ENCODE data around the gene WRAP73. TPM values are rescaled to one million over a fixed set of nuclear protein-coding genes. Genes with fewer than 3 reads are reported as not detected.

Gene WRAP73
- total and polyA plus RNA-seq, 9 of the 15 experiments (the other 6 are each of a cell fraction or from before 2014, with no cell fraction given): 4.3 to 51.8 (median 30.1) TPM

DNA sequence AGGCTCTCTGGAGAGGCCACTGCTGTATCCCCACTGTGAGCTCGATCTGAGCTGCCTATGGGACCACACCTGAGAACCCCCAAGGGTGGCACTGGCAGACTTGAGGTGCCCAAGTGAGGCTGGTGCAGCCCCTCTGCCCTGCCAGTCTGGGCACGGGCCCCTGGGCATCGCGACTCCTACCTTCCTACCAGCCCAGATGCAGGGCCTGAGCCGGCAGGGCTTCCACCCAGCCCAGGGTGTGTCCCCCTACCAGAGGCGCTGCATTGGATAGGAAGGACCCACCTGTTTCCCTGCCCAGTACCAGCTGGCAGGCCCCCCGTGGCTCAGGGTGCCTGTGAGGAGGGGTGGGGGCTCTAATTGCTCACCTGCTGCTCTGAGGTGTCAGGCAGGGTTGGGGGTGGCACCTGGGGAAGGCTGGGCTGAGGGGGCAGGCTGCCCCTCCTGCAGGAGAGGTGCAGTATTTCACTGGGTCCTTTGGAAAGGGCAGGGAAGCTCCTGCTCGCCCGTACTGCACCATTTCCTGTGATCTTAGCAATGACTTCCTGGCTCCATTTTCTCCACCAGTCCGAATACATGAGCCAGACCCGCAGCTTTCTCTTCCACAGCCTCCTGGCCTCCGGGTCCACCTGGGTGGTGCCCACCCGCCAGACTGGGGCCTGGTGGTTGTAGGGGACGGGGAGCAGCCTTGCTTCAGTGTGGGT is 14.2 kb upstream of the WRAP73 start:
- Histone ChIP-seq H3K4me2 (ENCODE audit: insufficient read depth, low read length) (no peak overlapping the region), H3K9me1 (ENCODE audit: control insufficient read depth, insufficient read depth, low read length) (no peaks in the 10 kb centered on the region), H3K36me3 (ENCODE audit: control insufficient read depth, insufficient read depth, low read length) (no peaks in the 10 kb centered on the region), H3K9ac (ENCODE audit: insufficient read depth in 1 of 2, low read depth in 2 of 2, low read length in 2 of 2) (no peak overlapping the region), H3K4me3 (no peak overlapping the region), H2AFZ (ENCODE audit: low read depth, low read length) (no peak overlapping the region), H3K4me1 (replicated peaks in 1 of 2; ENCODE audit: control insufficient read depth in 2 of 2, insufficient read depth in 2 of 2, low read length in 2 of 2) (peaks cover 3 to 18% of the 10 kb centered on the region in 2 experiments; a peak in 3 of 5 replicates), H3K79me2 (ENCODE audit: control insufficient read depth, insufficient read depth, low read length) (no peaks in the 10 kb centered on the region), H3K27me3 (ENCODE audit: control insufficient read depth in 2 of 2, insufficient read depth in 2 of 2, low read length in 2 of 2) (peaks cover 11 to 44% of the 10 kb centered on the region in 2 experiments), H3K27ac (ENCODE audit: extremely low read depth, low read depth, low read length) (no peak overlapping the region), H4K20me1 (replicated peaks; ENCODE audit: control insufficient read depth, insufficient read depth, low read length) (peaks cover 8% of the 10 kb centered on the region; the same call in 1 of the 2 replicates), H3K9me3 (replicated peaks; ENCODE audit: control insufficient read depth, insufficient read depth, low read depth, low read length) (no peaks in the 10 kb centered on the region)
- FAIRE-seq: no peak
- TF ChIP-seq TAL1 (IDR thresholded peaks at IDR 0.05) (no peak), SIRT6 (IDR thresholded peaks at IDR 0.05; ENCODE audit: low read depth, low read length) (no peak), IFI16 (CRISPR knock-in tag; IDR thresholded peaks at IDR 0.05) (no peak), ZNF146 (CRISPR knock-in tag; IDR thresholded peaks at IDR 0.05; ENCODE audit: unreplicated experiment) (no peak), BACH1 (tag; IDR thresholded peaks at IDR 0.05) (no peak), CBX5 (IDR thresholded peaks at IDR 0.05; ENCODE audit: borderline replicate concordance, low read depth) (no peak), NBN (IDR thresholded peaks at IDR 0.05; ENCODE audit: low read depth) (no peak), PCBP1 (IDR thresholded peaks at IDR 0.05; ENCODE audit: low read depth, low read length, poor library complexity, severe bottlenecking) (no peak), NFE2L1 (tag; IDR thresholded peaks at IDR 0.05; ENCODE audit: borderline replicate concordance, low read depth) (no peak)
- TF ChIP-seq, protein P1, sequence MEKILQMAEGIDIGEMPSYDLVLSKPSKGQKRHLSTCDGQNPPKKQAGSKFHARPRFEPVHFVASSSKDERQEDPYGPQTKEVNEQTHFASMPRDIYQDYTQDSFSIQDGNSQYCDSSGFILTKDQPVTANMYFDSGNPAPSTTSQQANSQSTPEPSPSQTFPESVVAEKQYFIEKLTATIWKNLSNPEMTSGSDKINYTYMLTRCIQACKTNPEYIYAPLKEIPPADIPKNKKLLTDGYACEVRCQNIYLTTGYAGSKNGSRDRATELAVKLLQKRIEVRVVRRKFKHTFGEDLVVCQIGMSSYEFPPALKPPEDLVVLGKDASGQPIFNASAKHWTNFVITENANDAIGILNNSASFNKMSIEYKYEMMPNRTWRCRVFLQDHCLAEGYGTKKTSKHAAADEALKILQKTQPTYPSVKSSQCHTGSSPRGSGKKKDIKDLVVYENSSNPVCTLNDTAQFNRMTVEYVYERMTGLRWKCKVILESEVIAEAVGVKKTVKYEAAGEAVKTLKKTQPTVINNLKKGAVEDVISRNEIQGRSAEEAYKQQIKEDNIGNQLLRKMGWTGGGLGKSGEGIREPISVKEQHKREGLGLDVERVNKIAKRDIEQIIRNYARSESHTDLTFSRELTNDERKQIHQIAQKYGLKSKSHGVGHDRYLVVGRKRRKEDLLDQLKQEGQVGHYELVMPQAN (IDR thresholded peaks at IDR 0.05; ENCODE audit: borderline replicate concordance): no peak
- TF ChIP-seq, protein P2, sequence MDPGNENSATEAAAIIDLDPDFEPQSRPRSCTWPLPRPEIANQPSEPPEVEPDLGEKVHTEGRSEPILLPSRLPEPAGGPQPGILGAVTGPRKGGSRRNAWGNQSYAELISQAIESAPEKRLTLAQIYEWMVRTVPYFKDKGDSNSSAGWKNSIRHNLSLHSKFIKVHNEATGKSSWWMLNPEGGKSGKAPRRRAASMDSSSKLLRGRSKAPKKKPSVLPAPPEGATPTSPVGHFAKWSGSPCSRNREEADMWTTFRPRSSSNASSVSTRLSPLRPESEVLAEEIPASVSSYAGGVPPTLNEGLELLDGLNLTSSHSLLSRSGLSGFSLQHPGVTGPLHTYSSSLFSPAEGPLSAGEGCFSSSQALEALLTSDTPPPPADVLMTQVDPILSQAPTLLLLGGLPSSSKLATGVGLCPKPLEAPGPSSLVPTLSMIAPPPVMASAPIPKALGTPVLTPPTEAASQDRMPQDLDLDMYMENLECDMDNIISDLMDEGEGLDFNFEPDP (CRISPR knock-in tag; IDR thresholded peaks at IDR 0.05): no peak
- TF ChIP-seq, protein P3, sequence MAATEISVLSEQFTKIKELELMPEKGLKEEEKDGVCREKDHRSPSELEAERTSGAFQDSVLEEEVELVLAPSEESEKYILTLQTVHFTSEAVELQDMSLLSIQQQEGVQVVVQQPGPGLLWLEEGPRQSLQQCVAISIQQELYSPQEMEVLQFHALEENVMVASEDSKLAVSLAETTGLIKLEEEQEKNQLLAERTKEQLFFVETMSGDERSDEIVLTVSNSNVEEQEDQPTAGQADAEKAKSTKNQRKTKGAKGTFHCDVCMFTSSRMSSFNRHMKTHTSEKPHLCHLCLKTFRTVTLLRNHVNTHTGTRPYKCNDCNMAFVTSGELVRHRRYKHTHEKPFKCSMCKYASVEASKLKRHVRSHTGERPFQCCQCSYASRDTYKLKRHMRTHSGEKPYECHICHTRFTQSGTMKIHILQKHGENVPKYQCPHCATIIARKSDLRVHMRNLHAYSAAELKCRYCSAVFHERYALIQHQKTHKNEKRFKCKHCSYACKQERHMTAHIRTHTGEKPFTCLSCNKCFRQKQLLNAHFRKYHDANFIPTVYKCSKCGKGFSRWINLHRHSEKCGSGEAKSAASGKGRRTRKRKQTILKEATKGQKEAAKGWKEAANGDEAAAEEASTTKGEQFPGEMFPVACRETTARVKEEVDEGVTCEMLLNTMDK (IDR thresholded peaks at IDR 0.05; ENCODE audit: borderline replicate concordance, insufficient read depth, low read depth, low read length, poor library complexity, severe bottlenecking): no peak
- CTCF ChIA-PET (ENCODE audit: low intra/inter-chr PET ratio): no interaction called here
- in situ Hi-C loops (cut with MboI) (no loop called here), intact Hi-C loops (cut with micrococcal nuclease) (no loop called here)
- no peak for ATAC-seq
- BruUV-seq (replicated peaks): no TSS peak
- POLR2A ChIA-PET: interaction anchor here (0.9 to 1.6 kb wide), 2 partner anchors 11 to 17 kb away, joined by 3 to 5 read pairs; no protein-coding TSS in a partner anchor
- WGBS (ENCODE audit: insufficient coverage, low coverage, missing lambda C conversion rate): 16% methylated on average over 14 of the region's 14 CpGs
- peak in 1 of 4 experiments; percentile 10 for DNase-seq (ENCODE audit: extremely low read depth in 1 of 4, low spot score in 3 of 4)
